Heart left ventricle (tissue), 16 donors: ENCODE results near the gene PJA1. TPM values are rescaled to one million over a fixed set of nuclear protein-coding genes. Genes with fewer than 3 reads are reported as not detected.
A peak's percentile ranks its signal among the peaks of the same experiment; 100 is the strongest.

Experiments
- ATAC-seq, 4 donors: fragments of 200-7000 bp; cut with Tn5 transposase; one replicate each; pipeline ENCODE4 v1.9.1; 2020 to 2022; ENCODE audit warnings: moderate library complexity in 4 of 4, mild to moderate bottlenecking in 3 of 4, moderate number of reproducible peaks in 1 of 4
- DNase-seq, 5 donors: peaks; one replicate each; pipeline ENCODE4 v3.0.0-alpha.2; 2020
- H3K27ac ChIP-seq, 12 donors: fragments of 200-600 bp; sonication (generic) in 4 of 12; one replicate each; pipeline versions ENCODE4 v1.5.0 to v1.8.0; 2016 to 2022; ENCODE audit warnings: mild to moderate bottlenecking in 2 of 12
- H3K27me3 ChIP-seq, 9 donors: fragments of 200-600 bp; sonication (generic) in 2 of 9; one replicate each; pipeline versions ENCODE4 v1.5.1 to v1.8.0; 2016 to 2022; ENCODE audit warnings: mild to moderate bottlenecking in 3 of 9
- H3K36me3 ChIP-seq, 9 donors: fragments of 200-600 bp; sonication (generic) in 2 of 9; one replicate each; pipeline versions ENCODE4 v1.5.0 to v1.8.0; 2018 to 2022; ENCODE audit warnings: mild to moderate bottlenecking in 2 of 9
- H3K4me1 ChIP-seq, 12 donors: fragments of 200-600 bp; sonication (generic) in 4 of 12; one replicate each; pipeline versions ENCODE4 v1.5.0 to v1.8.0; 2016 to 2022; ENCODE audit warnings: mild to moderate bottlenecking in 3 of 12
- H3K4me3 ChIP-seq, 12 donors: fragments of 200-600 bp; sonication (generic) in 4 of 12; one replicate each; pipeline versions ENCODE4 v1.5.0 to v1.8.0; 2017 to 2022; ENCODE audit warnings: mild to moderate bottlenecking in 9 of 12, moderate library complexity in 4 of 12
- H3K9me3 ChIP-seq, 12 donors: fragments of 200-600 bp; sonication (generic) in 4 of 12; one replicate each; pipeline versions ENCODE4 v1.5.0 to v1.8.0; 2016 to 2022; ENCODE audit warnings: mild to moderate bottlenecking in 1 of 12
- CTCF ChIP-seq, 12 donors: fragments of 200-600 bp; sonication (generic) in 4 of 12; IDR thresholded peaks; one replicate each; pipeline versions ENCODE4 v1.5.0 to v1.8.0; 2018 to 2022; ENCODE audit warnings: antibody characterized with exemption in 12 of 12, mild to moderate bottlenecking in 5 of 12
- POLR2A ChIP-seq, 2 donors: fragments of 450-650 bp; IDR thresholded peaks; one replicate each; pipeline ENCODE4 v1.6.1; 2017; ENCODE audit warnings: antibody characterized with exemption in 2 of 2, mild to moderate bottlenecking in 2 of 2, moderate library complexity in 2 of 2
- WGBS, 4 donors: extraction: QIAGEN DNeasy Blood & Tissue Kit in 2 of 4; methylation state at CpG; one replicate each; pipeline versions ENCODE4 v1.1.5 to v1.1.7; 2013 to 2018; 5-methylcytosine and 5-hydroxymethylcytosine counted together
- intact Hi-C, 10 donors: fragments of 100-400 bp; cut with DNase I; formaldehyde crosslinking; loops; one replicate each; pipeline versions ENCODE4 v1.11.1 to v1.14.2; 2022
- polyA plus RNA-seq, 2 donors: library from polyadenylated mRNA; stranded (reverse); fragments of 200-250 nt; gene quantifications; one replicate each; pipeline ENCODE4 v1.2.3, GENCODE V29; 2013
- total RNA-seq, 9 donors: library from RNA; depleted of rRNA in 2 of 9; stranded (reverse); fragments of >200 nt in 2 of 9; fragmentation: NEBNext Ultra II Directional in 3 of 9; extraction: Animal tissue kit (Norgen Biotek cat#: 25700) in 3 of 9; gene quantifications; one replicate each; pipeline versions ENCODE4 v1.1.0 to v1.2.4, GENCODE V29; 2016 to 2023
- donor health status: ischemic (EF 13 %, LVEDD 7.1; RV severe dilation, severe dysfunction).
- donor health status: healthy with polysubstance abuse.
- donor health status: DM: no; HTN: yes; CAD: no.
- donor health status: DM: no; HTN: no; CAD: no.
- donor health status: ischemic (EF 25% LVEDD 6.9; RV normal size, moderate dysfunction).
- donor health status: ischemic (EF 25% LVEDD 5.7; RV mildly dilated, moderate dysfunction).
- donor health status: healthy.
- donor health status: DM: yes; HTN: yes; CAD: no.
- donor health status: ischemic (EF 35%, LVEDD 5.7; RV mildly dilated, moderate dysfunction).
- donor health status: nonischemic (EF 11% LVEDD 7.7; RV severe dilation, severe dysfunction).
- donor health status: DM: yes; HTN: yes; CAD: no.
- donor health status: PGD.
- donor health status: ischemic (EF 29% LVEDD 5.4; RV normal size, mild dysfunction).
- donor health status: nonischemic (EF 23%, LVEDD 6.1; RV moderate dilation, normal function).

The PJA1 gene
- total and polyA plus RNA-seq, 11 donors: 4.3 to 20.1 (median 14.4) TPM

GRCh38 chrX:69196666-69197065 is 31.4 kb upstream of the PJA1 start:
- intact Hi-C loops: no loop called here
- no peak for TF ChIP-seq CTCF (IDR thresholded peaks at IDR 0.05)
- TF ChIP-seq POLR2A (IDR thresholded peaks at IDR 0.05): no peak
- Histone ChIP-seq H3K27me3 (peaks cover 0 to 30% (median 0%) of the 10 kb centered on the region in 9 donors), H3K9me3 (no peaks in the 10 kb centered on the region), H3K4me1 (no peaks in the 10 kb centered on the region), H3K4me3 (no peak overlapping the region), H3K36me3 (no peaks in the 10 kb centered on the region), H3K27ac (no peak overlapping the region)
- WGBS, 4 donors: 57 to 86% (median 83%) methylated on average over 3 of the region's 3 CpGs
- DNase-seq: no peak
- no peak for ATAC-seq

- DNase-seq (no peak), ATAC-seq (peak in 3 of 4 donors; percentile 59 to 73 (median 59))
- WGBS, 4 donors: 47 to 66% (median 52%) methylated on average over 3 of the region's 3 CpGs
- Histone ChIP-seq H3K4me3 (no peak overlapping the region), H3K27me3 (peaks cover 0 to 30% (median 0%) of the 10 kb centered on the region in 9 donors), H3K9me3 (no peaks in the 10 kb centered on the region), H3K4me1 (no peaks in the 10 kb centered on the region), H3K36me3 (no peaks in the 10 kb centered on the region), H3K27ac (no peak overlapping the region)
- TF ChIP-seq CTCF (IDR thresholded peaks at IDR 0.05): no peak
- no peak for TF ChIP-seq POLR2A (IDR thresholded peaks at IDR 0.05)
- intact Hi-C loops: no loop called here
These were observed 30.6 kb upstream of the PJA1 start for GRCh38 chrX:69195810-69196209.

GRCh38 chrX:69195192-69195591 is 29.9 kb upstream of the PJA1 start:
- TF ChIP-seq POLR2A (IDR thresholded peaks at IDR 0.05) (no peak), CTCF (IDR thresholded peaks at IDR 0.05) (no peak)
- no peak for ATAC-seq
- peaks cover 0 to 30% (median 0%) of the 10 kb centered on the region in 9 donors for H3K27me3 ChIP-seq
- no peaks in the 10 kb centered on the region for H3K36me3 ChIP-seq
- H3K9me3 ChIP-seq: no peaks in the 10 kb centered on the region
- H3K27ac ChIP-seq: no peak overlapping the region
- WGBS, 4 donors: 62 to 71% (median 68%) methylated on average over 3 to 10 of the region's 10 CpGs
- intact Hi-C loops: no loop called here
- H3K4me3 ChIP-seq: no peak overlapping the region
- no peak for DNase-seq
- H3K4me1 ChIP-seq: no peaks in the 10 kb centered on the region

GRCh38 chrX:69192603-69193002 is 27.4 kb upstream of the PJA1 start:
- intact Hi-C loops: no loop called here
- Histone ChIP-seq H3K4me1 (no peaks in the 10 kb centered on the region), H3K9me3 (no peaks in the 10 kb centered on the region), H3K27me3 (peaks cover 0 to 26% (median 0%) of the 10 kb centered on the region in 9 donors), H3K27ac (no peak overlapping the region), H3K4me3 (no peak overlapping the region), H3K36me3 (no peaks in the 10 kb centered on the region)
- DNase-seq (no peak), ATAC-seq (no peak)
- TF ChIP-seq POLR2A (IDR thresholded peaks at IDR 0.05) (no peak), CTCF (IDR thresholded peaks at IDR 0.05) (no peak)
- WGBS, 4 donors: 51 to 95% (median 82%) methylated on average over 2 of the region's 2 CpGs
